Stimulated activated CD8-positive, alpha-beta memory T cell treated with anti-CD3 and anti-CD28 coated beads, Interleukin-4, amount 100 ng/mL, for 1 hour (primary cell): Measurements from ENCODE around the gene CARD19.

Experiments used
- DNase-seq, 2 donors: peaks; one replicate each; pipeline ENCODE4 v3.0.0-alpha.2; 2020; ENCODE audit warnings: low read depth in 2 of 2, low spot score in 1 of 2

Gene CARD19

DNA sequence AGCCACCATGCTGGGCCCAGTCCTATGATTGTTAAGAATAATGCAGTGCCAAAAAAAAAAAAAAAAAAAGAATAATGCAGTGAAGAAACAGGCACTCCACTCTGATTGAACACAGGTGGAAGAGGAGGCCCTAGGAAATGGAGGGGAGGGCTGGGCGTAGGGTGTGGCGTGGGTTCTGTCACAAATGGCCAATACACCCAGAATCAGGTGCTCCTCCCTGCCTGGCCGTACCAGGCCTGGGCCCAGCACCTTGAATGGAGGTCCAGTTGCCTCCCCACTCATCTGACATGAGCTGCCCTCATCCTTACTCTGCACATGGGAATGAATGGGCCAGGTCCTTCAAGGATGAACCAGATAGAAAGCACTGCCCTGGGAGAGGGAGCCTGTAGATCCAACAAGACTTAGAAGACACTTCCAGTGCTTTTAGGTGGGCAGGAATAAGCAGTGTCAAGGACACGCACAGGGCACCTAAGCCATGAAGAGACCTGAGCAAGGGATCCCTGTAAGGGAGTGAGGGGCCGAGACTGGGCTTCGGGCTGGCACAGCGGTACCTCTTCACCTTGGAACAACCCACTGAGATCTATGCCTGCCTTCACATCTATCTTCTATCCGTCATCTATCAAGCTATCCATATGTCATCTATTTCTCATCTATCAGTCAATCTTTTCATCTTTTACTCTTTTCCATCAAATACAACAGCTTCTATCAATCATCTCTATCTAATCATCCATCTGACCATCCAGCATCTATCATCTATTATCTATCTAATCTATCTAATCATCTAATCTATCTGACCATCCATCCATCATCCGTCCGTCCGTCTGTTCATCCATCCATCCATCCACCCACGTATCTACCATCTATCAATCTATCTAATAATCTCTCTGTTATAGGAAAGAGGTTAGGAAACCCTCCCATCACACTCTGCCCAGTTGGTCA lies 22.2 kb downstream of the CARD19 start:
- DNase-seq = no peak

DNA sequence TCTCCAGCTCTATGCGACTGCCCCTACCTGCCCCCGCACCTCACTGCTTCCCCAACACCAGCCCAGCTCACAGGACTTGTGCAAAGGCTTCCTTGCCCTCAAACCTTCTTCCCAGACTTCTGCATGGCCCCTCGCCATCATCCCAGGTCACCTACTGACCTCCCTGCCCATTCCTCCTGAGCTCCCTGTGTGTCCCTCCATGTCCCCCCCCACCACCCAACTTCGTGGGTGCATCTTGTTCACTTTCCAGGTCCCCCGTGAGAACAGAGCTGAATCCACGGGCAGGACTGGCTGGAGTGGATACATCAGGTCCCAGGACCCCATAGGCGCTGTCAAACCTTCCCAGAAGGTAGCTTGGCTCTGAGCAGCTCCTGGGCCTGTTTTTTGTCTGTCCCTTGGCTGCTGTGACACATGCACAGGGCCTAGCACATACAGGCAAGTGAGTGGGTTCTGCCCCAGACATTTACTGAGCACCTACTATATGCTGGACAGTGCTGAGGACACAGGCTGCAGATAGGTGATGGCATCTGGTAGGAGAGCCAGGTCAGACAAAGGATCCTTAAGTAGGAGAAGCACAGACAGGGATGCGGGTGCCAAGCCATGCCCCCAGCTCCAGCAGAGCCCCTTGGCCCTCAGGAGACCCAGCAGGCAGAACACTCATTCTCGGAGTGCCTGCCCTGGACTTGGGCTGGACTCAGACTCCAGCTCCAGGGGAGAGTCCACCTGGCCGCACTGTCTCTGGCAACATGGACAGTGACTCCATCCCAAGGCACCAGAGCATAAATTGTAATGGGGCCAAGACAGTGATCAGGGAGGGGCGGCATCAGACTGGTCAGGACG lies 23.1 kb downstream of the CARD19 start:
- no peak for DNase-seq

DNA sequence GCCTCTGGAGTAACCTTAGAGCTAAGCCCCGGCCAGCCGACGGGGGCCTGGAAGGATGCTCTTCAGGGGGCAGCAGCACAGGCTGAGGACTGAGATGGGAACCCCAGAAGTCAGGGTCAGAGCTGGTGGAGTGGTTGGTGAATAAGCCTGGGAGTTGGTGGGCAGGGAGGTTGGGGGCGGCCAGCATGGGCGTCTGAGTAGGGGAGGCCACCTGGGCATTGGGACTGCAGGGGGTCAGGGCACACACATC lies 23.6 kb downstream of the CARD19 start:
- no peak for DNase-seq

DNA sequence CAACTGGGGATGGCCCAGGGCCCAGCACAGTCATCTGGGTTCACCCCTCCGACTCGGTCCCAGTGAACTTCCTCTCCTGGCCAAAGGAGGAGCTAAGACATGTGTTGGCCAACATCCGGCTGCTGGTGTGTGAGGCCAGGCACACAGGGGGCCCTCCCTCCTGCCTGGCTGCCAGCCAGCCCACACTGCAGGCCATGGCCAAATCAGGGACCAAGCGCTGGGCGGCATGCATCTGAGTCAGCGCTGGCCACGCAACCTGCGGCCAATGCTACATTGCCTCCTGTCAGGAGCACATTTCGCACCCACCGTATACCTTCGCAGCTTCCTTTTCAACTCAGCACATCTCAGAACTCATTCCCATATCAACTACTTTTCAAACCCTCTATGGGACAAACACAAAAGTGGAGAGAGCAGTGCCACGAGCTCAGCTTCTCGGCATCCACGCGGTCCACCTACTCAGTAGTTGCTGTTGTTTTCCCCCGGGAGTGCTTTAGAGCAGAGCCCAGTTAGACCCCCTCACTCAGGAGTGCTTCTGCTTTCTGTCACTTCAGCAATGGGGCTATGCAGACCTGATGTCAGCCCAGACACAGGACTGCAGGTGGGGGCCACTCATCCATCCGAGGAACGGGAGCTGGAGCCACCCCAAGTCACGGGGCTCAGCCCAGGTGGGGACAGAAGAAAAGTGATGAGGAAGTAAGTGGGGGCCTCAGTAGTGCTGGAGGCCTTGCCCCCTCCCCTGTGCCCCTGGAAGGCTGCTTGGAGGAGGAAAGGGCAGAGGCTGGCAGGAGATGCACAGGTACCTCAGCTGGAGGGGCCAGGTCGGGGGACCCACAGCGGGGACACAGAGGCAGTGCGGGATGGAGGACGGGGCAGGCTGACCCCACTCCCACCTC lies 24.2 kb downstream of the CARD19 start:
- no peak for DNase-seq

DNA sequence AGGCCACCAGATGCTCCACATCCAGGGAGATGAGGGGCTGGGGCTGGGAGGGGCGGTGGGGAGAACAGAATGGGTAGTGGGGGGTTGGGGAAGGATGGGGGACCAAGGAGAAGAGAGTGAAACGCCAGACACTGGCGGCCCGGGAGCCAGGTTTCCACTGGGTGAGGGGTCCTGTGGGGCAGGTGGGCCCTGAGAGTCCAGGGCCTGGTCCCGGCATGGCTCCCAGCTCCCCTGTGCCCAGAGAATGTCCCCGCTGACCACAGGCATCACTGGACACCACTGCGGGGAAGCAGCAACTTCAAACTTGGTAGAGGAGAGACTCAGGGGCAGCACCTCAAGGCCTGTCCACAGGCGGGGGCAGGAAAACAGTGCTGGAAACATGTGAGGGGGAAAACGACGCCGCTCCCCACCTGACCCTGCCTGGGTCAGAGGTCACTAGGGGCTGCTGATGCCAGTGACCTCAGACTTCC lies 24.9 kb downstream of the CARD19 start:
- DNase-seq = no peak

DNA sequence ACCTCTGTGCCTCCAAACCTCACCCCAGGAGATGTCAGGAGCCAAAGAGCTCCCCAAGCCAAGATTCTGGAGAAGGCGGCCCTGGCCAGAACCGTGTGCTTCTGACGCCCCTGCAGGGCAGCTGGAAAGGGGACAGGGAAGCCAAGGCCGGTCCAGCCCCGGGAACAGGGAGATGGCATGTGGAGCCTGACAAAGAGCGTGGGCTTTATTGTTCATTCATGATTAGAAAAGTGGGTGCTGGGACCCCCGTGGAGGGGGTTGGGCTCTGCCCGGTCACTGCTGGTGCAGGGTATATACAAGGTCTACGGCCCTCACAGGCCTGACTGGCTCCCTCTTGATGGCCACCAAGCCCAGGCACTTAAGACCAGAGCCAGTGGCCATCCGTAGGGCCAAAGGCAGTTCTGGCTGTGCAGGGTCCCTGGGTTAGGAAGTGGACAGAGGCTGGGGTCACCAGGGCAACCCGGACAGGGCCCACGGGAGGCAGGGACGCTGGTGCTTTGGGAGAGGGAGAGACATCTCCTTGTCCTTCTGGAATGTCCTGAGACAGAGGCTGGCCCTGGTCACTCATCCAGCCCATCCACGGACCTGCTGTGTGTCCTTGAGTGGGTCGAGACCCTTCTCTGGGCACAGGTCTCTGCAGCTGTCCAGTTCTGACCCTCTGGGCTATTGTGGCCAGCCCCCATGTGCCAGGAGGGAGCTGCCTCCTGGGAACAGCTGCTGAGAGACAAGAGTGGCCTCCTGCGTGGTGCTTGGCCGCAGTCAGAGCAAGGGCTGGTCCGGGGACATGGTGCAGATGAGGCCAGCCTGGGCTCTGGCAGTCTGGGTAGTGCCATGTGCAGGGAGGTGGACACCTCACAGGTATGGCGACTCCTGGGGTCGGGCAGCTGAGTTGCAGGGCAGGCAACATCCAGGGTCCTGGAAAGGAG lies 25.6 kb downstream of the CARD19 start:
- no peak for DNase-seq

DNA sequence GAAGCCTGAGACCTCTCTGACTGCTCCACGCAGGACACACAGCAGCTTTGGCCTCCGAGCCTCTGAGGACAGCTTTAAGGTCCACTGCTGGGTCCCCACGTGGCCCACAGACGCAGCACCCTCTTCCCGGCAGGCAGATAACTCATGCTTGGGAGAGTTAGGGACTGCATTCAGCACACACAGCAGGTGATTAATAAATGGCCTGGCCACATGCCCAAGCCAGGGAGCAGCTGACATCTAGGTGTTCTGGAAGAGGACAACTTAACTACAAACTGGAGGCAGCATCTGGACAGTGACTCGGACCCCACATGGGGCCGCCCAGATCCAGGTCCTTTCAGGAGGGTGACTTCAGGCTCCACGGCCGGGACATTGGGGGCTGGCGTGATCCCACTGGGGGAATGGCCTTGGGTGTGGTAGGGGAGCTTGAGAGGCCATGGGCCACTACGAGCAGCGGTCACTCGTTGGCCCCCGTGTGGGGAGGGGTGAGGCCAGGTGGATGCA lies 26.8 kb downstream of the CARD19 start:
- DNase-seq = no peak

DNA sequence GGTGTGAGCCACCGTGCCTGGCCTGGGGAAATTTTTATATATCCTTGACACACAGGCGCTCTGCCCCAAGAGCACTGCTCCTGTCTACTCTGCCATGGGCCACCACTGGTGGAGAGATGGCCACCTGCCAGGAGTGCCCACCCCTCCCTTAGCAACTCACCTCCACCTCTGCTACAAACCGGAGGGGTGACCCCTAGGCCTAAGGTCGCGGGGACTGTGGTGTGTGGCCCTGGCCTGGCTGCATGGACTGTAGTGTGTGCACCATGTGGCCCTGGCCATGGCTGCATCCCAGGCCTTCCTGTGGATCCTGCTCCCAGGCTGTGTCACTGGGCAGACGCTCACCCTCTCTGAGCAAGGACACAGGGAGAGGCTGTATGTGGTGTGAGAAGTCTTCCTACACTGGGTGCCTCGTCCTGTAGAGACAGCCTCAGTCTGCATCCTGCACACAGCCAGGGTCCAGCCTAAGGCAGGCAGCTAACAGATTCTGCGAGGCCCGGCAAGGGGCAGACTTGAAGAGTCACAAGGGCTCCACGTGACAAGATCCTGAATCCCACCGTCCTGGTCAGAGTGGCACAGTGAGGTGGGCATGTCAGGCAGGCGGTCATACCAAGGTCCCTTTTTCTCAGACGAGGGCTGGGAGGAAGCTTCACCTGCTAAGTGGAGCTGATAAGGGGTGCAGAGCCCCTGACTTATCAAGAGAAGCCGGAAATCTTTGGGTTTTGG lies 27.7 kb downstream of the CARD19 start:
- DNase-seq = no peak

DNA sequence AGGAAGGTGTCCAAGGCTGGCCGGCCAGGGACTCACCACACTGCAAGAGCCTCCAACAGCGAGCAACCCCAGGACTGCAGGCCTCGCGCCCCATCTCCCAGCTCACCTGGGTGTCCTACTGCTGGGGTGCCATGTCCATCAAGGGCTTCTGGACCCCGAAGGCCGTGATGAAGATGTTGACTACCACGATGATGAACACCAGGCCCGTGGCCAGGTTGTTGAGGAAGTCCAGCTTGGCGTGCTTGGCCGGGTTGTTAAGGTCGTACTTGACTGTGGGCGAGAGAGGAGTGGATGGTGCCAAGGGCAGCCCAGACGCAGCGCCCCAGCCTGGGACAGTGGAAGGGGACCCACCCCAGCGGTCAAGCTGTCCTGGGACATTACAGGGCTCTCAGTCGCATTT lies 28.8 kb downstream of the CARD19 start:
- DNase-seq = no peak

DNA sequence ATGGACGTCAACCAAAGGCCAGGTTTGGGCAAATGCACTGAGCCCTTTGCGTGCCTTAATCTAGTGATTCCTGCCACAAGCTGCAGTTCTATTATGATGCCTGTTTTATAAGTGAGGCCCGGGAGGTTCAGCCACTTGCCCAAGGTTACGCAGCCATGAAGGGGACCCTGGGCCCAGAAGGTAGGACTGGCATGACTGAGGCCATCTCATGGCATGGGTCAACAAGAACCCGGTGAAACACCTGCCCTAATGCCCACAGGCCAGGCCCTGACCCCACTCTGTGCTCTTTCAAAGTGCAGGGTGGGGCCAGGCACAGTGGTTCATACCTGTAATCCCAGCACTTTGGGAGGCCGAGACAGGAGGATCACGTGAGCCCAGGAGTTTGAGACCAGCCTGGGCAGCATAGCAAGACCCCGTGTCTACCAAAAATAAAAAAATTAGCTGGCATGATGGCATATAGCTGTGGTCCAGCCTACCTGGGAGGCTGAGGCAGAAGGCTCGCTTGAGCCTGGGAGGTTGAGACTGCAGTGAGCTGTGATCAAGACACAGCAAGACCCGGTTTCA lies 29.4 kb downstream of the CARD19 start:
- DNase-seq = no peak

DNA sequence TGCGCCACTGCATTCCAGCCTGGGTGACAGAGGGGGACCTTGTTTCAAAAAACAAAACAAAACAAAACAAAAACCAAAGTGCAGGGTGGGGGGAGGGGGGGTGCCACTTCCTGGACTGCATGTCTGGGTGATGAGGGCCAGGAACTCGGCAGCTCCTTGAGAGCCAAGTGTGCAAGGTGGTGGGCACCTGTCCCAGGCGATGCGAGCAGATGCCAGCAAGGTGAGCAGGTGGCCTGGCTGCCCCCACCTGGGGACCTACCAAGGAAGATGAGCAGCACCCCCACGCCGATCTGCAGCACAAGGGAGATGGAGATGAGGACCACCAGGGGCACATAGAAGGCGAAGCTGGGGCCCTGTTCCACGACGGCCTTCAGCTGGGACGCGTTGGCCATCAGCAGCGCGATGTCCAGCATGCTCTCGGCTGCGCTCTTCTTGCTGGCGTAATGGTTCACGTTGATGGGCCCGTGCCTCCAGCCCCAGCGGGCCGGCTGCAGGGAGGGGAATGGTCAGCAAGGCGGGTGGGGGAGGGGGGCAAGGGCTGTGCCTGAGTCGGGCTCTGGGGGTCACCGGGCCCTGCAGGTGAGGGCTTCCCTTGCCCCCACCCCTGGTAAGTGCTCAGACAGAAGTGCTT lies 30.2 kb downstream of the CARD19 start:
- no peak for DNase-seq

DNA sequence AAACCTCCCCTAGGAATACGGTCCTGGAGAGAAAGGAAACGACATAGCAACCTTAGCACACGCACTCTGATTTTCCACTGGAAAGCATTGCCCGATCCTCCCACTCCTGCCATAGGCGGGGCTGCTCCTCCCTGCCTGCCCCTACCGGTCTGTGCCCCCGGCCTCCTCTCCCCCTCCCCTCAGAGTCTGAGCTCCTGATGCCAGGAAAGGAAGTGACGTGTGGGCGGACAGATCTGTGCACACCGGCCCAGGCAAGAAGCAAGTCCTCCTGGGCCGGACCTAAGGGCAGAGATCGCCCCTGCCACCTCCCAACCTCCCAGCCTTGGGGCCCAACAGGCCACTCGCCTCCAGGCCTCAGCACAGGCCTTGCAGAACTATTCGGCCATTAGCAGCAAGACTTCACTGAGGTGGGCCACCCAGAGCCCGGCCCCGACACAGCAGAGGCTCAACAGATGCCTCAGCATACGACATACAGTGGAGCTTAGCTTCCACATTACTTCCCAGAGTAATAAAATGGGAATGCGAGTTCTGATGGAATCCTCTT lies 30.9 kb downstream of the CARD19 start:
- DNase-seq = no peak

DNA sequence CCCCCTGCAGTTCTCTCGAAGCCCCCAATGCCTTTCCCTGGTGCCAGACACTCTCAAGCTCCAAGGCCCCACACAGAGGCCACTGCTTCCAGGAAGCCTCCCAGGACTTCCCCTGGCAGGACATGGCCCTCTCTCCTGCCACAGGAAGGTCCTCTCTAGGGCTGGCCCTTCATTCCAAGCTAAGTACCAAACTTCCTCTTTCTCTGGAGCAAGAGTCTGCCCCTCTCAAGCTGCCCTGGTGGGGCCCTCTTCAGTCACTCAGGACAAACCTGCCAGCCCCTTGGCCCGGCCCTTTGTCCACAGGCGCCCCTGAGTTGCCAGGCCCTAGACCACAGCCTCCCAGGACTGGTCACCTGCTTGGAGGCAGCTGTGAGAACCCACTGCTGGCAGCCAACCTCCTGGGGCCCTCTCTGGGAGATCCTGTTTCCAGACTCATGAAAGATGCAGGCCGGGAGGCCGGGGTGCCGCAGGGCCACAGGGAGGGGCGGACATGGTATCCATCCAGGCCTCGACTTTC lies 31.4 kb downstream of the CARD19 start:
- DNase-seq = no peak

DNA sequence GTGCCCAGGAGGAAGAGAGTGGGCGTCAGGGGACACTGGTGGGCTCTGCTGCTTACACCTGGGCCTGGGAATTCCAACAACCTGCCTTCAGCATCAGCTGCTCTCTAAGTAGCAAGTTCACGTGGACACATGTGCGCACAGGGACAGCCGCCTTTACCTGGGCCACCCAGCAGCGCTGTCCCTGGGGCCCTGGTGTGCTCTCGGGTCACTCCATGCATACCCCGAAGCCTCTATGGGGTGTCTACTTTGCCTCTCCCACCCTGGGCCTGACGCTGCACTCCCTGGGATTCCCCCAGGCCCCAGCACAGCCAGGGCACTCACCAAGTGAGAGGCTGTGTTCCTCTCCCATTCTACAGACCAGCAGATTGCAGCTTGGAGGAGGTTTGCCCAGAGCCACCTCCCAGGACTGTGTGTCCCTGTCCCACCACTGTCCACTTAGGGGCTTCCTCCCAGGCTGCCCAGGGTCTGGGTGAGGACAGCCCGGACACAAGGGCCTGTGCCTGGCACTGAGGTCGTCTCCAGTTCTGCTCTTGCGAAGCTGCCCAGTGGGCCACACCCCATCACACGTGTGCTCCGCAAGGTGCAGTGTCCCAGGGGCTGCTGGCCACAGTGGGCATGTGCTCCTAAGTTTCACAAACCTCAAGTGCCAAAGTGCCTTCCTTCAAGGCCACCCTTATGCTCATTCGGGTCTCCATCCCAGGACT lies 32.1 kb downstream of the CARD19 start:
- no peak for DNase-seq

DNA sequence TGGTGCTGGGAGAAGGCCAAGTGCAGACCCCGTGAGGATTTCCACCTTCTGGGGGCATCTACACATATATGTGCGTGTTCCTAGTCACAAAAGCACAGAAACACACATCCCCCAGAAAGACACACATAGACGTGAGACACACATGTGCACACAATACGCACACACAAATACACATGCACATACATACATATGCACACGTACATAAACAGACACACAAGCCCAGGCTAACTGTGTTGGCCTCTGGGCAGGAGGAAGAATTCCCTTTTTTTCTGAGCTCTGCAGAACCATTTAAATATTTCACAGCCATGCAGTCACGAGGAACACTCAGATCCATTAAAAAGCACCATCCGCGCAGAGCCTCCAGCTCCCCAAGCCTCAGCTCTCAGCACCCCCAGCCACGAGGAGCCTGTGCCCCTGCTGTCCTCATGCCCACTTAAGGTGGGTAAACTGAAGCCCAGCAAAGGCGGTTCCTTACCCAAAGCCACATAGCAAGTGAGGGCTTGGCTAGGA lies 32.8 kb downstream of the CARD19 start:
- no peak for DNase-seq

DNA sequence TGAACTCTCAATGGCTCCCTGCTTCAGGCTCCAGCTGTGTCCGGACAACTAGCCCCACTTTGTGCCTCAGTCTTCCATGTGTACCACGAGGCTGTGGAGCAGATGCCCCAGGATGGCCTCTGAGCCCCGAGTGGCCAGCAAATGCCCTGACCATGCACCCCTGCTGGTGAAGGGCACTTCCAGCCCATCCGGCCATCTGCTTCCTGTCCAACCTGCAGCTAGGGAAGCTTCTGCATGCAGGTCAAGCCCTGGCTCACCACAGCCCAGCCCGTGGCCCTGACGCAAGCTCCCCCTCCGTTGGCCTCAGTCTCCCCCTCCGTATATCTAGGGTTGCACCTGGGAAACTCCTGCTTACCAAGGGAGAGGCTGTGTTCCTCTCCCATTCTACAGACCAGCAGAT lies 33.3 kb downstream of the CARD19 start:
- DNase-seq = no peak
